EH (cell line): ENCODE measurements around the gene SLC17A2.
"Not testable (repeated sequence)": the region's sequence is repeated elsewhere in the genome, so short reads cannot be mapped to it uniquely, and the experiment has no call there.

Experiments used
- DNase-seq: peaks from one replicate; pipeline ENCODE4 v3.0.0-alpha.2; 2015; ENCODE audit warnings: low read depth

Gene SLC17A2

GRCh38 chr6:25951296-25952032 is 21.0 kb upstream of the SLC17A2 start:
- DNase-seq: no peak

GRCh38 chr6:25950297-25950696 is 19.8 kb upstream of the SLC17A2 start:
- no peak for DNase-seq

GRCh38 chr6:25949695-25950094 is 19.2 kb upstream of the SLC17A2 start:
- no peak for DNase-seq

GRCh38 chr6:25947492-25947891 is 17.0 kb upstream of the SLC17A2 start:
- DNase-seq: not testable (repeated sequence)

- no peak for DNase-seq
These were observed 16.1 kb upstream of the SLC17A2 start for GRCh38 chr6:25946631-25947030.

GRCh38 chr6:25945738-25946137 is 15.2 kb upstream of the SLC17A2 start:
- DNase-seq: not testable (repeated sequence)

- DNase-seq: no peak
These were observed 14.4 kb upstream of the SLC17A2 start for GRCh38 chr6:25944688-25945574.

- DNase-seq: no peak
These were observed 13.4 kb upstream of the SLC17A2 start for GRCh38 chr6:25943887-25944286.

GRCh38 chr6:25942561-25943147 is 12.2 kb upstream of the SLC17A2 start:
- DNase-seq: peak; percentile 49

GRCh38 chr6:25939593-25939992 is 9.1 kb upstream of the SLC17A2 start:
- no peak for DNase-seq

GRCh38 chr6:25935953-25936352 is 5.5 kb upstream of the SLC17A2 start:
- DNase-seq: no peak

- no peak for DNase-seq
These were observed 4.3 kb upstream of the SLC17A2 start for GRCh38 chr6:25934735-25935313.

- DNase-seq: no peak
These were observed 3.7 kb upstream of the SLC17A2 start for GRCh38 chr6:25934156-25934555.

GRCh38 chr6:25931411-25931709 is 869 bp upstream of the SLC17A2 start:
- no peak for DNase-seq

GRCh38 chr6:25929785-25930184 is 706 bp downstream of the SLC17A2 start:
- DNase-seq: not testable (repeated sequence)

- no peak for DNase-seq
These were observed 1.7 kb downstream of the SLC17A2 start for GRCh38 chr6:25928562-25929324.

GRCh38 chr6:25927756-25928216 is 2.7 kb downstream of the SLC17A2 start:
- no peak for DNase-seq

GRCh38 chr6:25927178-25927577 is 3.3 kb downstream of the SLC17A2 start:
- DNase-seq: no peak

GRCh38 chr6:25925876-25926275 is 4.6 kb downstream of the SLC17A2 start:
- no peak for DNase-seq

- DNase-seq: peak; percentile 9
These were observed 8.2 kb downstream of the SLC17A2 start for GRCh38 chr6:25922301-25922700.

GRCh38 chr6:25921525-25922203 is 8.8 kb downstream of the SLC17A2 start:
- DNase-seq: no peak
